Psoas muscle (tissue), 8 donors: ENCODE measurements around the gene KLHL34. TPM values are rescaled to one million over a fixed set of nuclear protein-coding genes. Genes with fewer than 3 reads are reported as not detected.

Experiments used
- ATAC-seq, 4 donors: fragments of 200-7000 bp; cut with Tn5 transposase; one replicate each; pipeline ENCODE4 v1.9.1; 2020; ENCODE audit warnings: moderate library complexity in 3 of 4, mild to moderate bottlenecking in 2 of 4
- DNase-seq, 2 donors: peaks; one replicate each; pipeline ENCODE4 v3.0.0-alpha.2; 2020
- H3K27ac ChIP-seq: fragments of 200-600 bp; one replicate; pipeline ENCODE4 v1.8.0; 2022
- H3K27me3 ChIP-seq, 3 donors: fragments of 200-600 bp in 1 of 3; one replicate each; pipeline versions ENCODE4 v1.6.1 to v1.8.0; 2013 to 2022; ENCODE audit warnings: low read length in 2 of 3, mild to moderate bottlenecking in 2 of 3, moderate library complexity in 1 of 3; ENCODE audit not compliant: insufficient read depth in 3 of 3
- H3K36me3 ChIP-seq, 2 donors: fragments of 200-600 bp in 1 of 2; one replicate each; pipeline versions ENCODE4 v1.6.1 to v1.8.0; 2013 to 2022; ENCODE audit warnings: low read depth in 1 of 2, mild to moderate bottlenecking in 1 of 2, moderate library complexity in 1 of 2; ENCODE audit not compliant: insufficient read depth in 1 of 2
- H3K4me1 ChIP-seq: fragments of 200-600 bp; one replicate; pipeline ENCODE4 v1.8.0; 2022
- H3K4me3 ChIP-seq: fragments of 200-600 bp; one replicate; pipeline ENCODE4 v1.8.0; 2022; ENCODE audit warnings: mild to moderate bottlenecking
- H3K9me3 ChIP-seq: fragments of 200-600 bp; one replicate; pipeline ENCODE4 v1.8.0; 2022
- CTCF ChIP-seq: fragments of 200-600 bp; IDR thresholded peaks from one replicate; pipeline ENCODE4 v1.8.0; 2022; ENCODE audit warnings: antibody characterized with exemption
- WGBS, 3 donors: extraction: QIAGEN DNeasy Blood & Tissue Kit; methylation state at CpG; one replicate each; pipeline versions ENCODE4 v1.1.6 to v1.1.7; 2013; 5-methylcytosine and 5-hydroxymethylcytosine counted together
- intact Hi-C, 2 donors: fragments of 100-400 bp; cut with DNase I; formaldehyde crosslinking; loops; one replicate each; pipeline versions ENCODE4 v1.11.0 to v1.14.2; 2022
- polyA plus RNA-seq, 3 donors: library from polyadenylated mRNA; stranded (reverse); fragments of 200-250 nt; gene quantifications; one replicate each; pipeline ENCODE4 v1.2.3, GENCODE V29; 2013
- total RNA-seq, 4 donors: library from RNA; stranded (reverse); fragmentation: NEBNext Ultra II Directional in 2 of 4; extraction: Animal tissue kit (Norgen Biotek cat#: 25700) in 2 of 4; gene quantifications; one replicate each; pipeline versions ENCODE4 v1.2.1 to v1.2.4, GENCODE V29; 2021 to 2023
- donor health status: healthy with polysubstance abuse.
- donor health status: DM: no; HTN: no; CAD: no; lungs with moderate emphysema.
- donor health status: Bipolar disorder and iron deficiency.
- donor health status: healthy.
- donor health status: DM: yes; HTN: yes; CAD: no.
- donor health status: DM: no; HTN: no; CAD: no.
- donor health status: DM: no; HTN: no; CAD: no.
- donor health status: DM: yes; HTN: yes; CAD: no.

The KLHL34 gene
- total and polyA plus RNA-seq, 7 donors = 0.99 to 29.6 (median 14.4) TPM

- peak overlapping the region; percentile 65 for H3K4me3 ChIP-seq
- H3K4me1 ChIP-seq = no peaks in the 10 kb centered on the region
- peak overlapping the region; percentile 94 for H3K27ac ChIP-seq
- DNase-seq = peak; percentile 15 to 56
- no peaks in the 10 kb centered on the region for H3K27me3 ChIP-seq
- no peaks in the 10 kb centered on the region for H3K36me3 ChIP-seq
- 27 to 51% (median 34%) methylated on average over 36 to 76 of the region's 76 CpGs for WGBS, 3 donors
- ATAC-seq = no peak
- intact Hi-C loops = no loop called here
- no peaks in the 10 kb centered on the region for H3K9me3 ChIP-seq
- no peak for TF ChIP-seq CTCF
Observed at GRCh38 chrX:21655901-21656586, 2.1 kb downstream of the KLHL34 start.

- Histone ChIP-seq H3K4me3 (no peak overlapping the region), H3K36me3 (no peaks in the 10 kb centered on the region), H3K9me3 (no peaks in the 10 kb centered on the region), H3K27me3 (no peaks in the 10 kb centered on the region), H3K4me1 (no peaks in the 10 kb centered on the region), H3K27ac (no peak overlapping the region)
- TF ChIP-seq CTCF = no peak
- intact Hi-C loops = no loop called here
- no peak for ATAC-seq
- DNase-seq = no peak
- 51 to 84% (median 78%) methylated on average over 3 of the region's 3 CpGs for WGBS, 3 donors
Observed at GRCh38 chrX:21645886-21646285, 12.2 kb downstream of the KLHL34 start.

GRCh38 chrX:21645431-21645830, 12.7 kb downstream of the KLHL34 start:
- H3K36me3 ChIP-seq = no peaks in the 10 kb centered on the region
- no peaks in the 10 kb centered on the region for H3K27me3 ChIP-seq
- intact Hi-C loops = no loop called here
- TF ChIP-seq CTCF = no peak
- no peak for ATAC-seq
- H3K4me1 ChIP-seq = no peaks in the 10 kb centered on the region
- DNase-seq = no peak
- no peak overlapping the region for H3K27ac ChIP-seq
- no peak overlapping the region for H3K4me3 ChIP-seq
- H3K9me3 ChIP-seq = no peaks in the 10 kb centered on the region

- no peak for DNase-seq
- ATAC-seq = no peak
- 65 to 91% (median 87%) methylated on average over 3 of the region's 3 CpGs for WGBS, 3 donors
- Histone ChIP-seq H3K27me3 (no peaks in the 10 kb centered on the region), H3K4me3 (no peak overlapping the region), H3K36me3 (no peaks in the 10 kb centered on the region), H3K27ac (no peak overlapping the region), H3K4me1 (no peaks in the 10 kb centered on the region), H3K9me3 (no peaks in the 10 kb centered on the region)
- intact Hi-C loops = no loop called here
- TF ChIP-seq CTCF = no peak
Observed at GRCh38 chrX:21639775-21640174, 18.4 kb downstream of the KLHL34 start.

- no peak overlapping the region for H3K4me3 ChIP-seq
- no peaks in the 10 kb centered on the region for H3K27me3 ChIP-seq
- WGBS, 3 donors = 79 to 99% (median 98%) methylated on average over 2 of the region's 2 CpGs
- H3K4me1 ChIP-seq = no peaks in the 10 kb centered on the region
- H3K27ac ChIP-seq = no peak overlapping the region
- no peak for TF ChIP-seq CTCF
- intact Hi-C loops = no loop called here
- DNase-seq = no peak
- no peaks in the 10 kb centered on the region for H3K36me3 ChIP-seq
- no peak for ATAC-seq
- H3K9me3 ChIP-seq = no peaks in the 10 kb centered on the region
Observed at GRCh38 chrX:21638311-21638710, 19.8 kb downstream of the KLHL34 start.
